KMS-11 (cell line): ENCODE results near the gene RHBDD1.
A peak's percentile ranks its signal among the peaks of the same experiment; 100 is the strongest.

Source experiments
- H2AFZ ChIP-seq: fragments of 200-600 bp; sonication (generic); 2 replicates; pipeline ENCODE4 v1.6.1; 2016; ENCODE audit warnings: antibody characterized with exemption, mixed run types, low read depth
- H3K27ac ChIP-seq: fragments of 200-600 bp; sonication (generic); 2 replicates; pipeline ENCODE4 v1.6.1; 2016; ENCODE audit warnings: mild to moderate bottlenecking, mixed run types
- H3K27me3 ChIP-seq: fragments of 200-600 bp; sonication (generic); 2 replicates; pipeline ENCODE4 v1.6.1; 2017; ENCODE audit warnings: mild to moderate bottlenecking, low read depth, mixed run types, moderate library complexity; ENCODE audit not compliant: insufficient read depth
- H3K36me3 ChIP-seq: fragments of 200-600 bp; sonication (generic); 2 replicates; pipeline ENCODE4 v1.6.1; 2017; ENCODE audit warnings: mild to moderate bottlenecking, mixed run types; ENCODE audit not compliant: insufficient read depth
- H3K4me1 ChIP-seq: fragments of 200-600 bp; sonication (generic); 2 replicates; pipeline ENCODE4 v1.6.1; 2016; ENCODE audit warnings: mild to moderate bottlenecking, low read depth, mixed run types; ENCODE audit not compliant: poor library complexity, severe bottlenecking
- H3K4me2 ChIP-seq: fragments of 200-600 bp; sonication (generic); 2 replicates; pipeline ENCODE4 v1.7.0; 2016; ENCODE audit warnings: mild to moderate bottlenecking, mixed run types
- H3K4me3 ChIP-seq: fragments of 200-600 bp; sonication (generic); IDR thresholded peaks from 2 replicates; pipeline ENCODE4 v1.6.1; 2017; ENCODE audit warnings: low read depth, low read length, mixed read lengths; ENCODE audit not compliant: insufficient read depth
- H3K79me2 ChIP-seq: fragments of 200-600 bp; sonication (generic); 2 replicates; pipeline ENCODE4 v1.6.1; 2016; ENCODE audit warnings: low read depth, mixed run types; ENCODE audit not compliant: insufficient read depth
- H3K9ac ChIP-seq: fragments of 200-600 bp; sonication (generic); 2 replicates; pipeline ENCODE4 v1.6.1; 2016; ENCODE audit warnings: mild to moderate bottlenecking, mixed run types
- H4K20me1 ChIP-seq: fragments of 200-600 bp; sonication (generic); 2 replicates; pipeline ENCODE4 v1.6.1; 2016; ENCODE audit warnings: mild to moderate bottlenecking, mixed run types; ENCODE audit not compliant: insufficient read depth
- TF ChIP-seq, protein P1 (sequence below): fragments of 200-600 bp; sonication (generic); conservative IDR thresholded peaks from 2 replicates; pipeline ENCODE4 v1.6.1; 2017; ENCODE audit warnings: low read depth, mild to moderate bottlenecking, antibody characterized with exemption, low read length, moderate library complexity, mixed read lengths

Gene RHBDD1

GRCh38 chr2:226835796-226836547, at the start of gene RHBDD1:
Gene RHBDD1, plus strand, starts transcription at chr2:226836054. Its CDS starts 28,640 bp downstream, at chr2:226864694.
- peaks cover 33% of the 10 kb centered on the region for H3K79me2 ChIP-seq
- TF ChIP-seq, protein P1, sequence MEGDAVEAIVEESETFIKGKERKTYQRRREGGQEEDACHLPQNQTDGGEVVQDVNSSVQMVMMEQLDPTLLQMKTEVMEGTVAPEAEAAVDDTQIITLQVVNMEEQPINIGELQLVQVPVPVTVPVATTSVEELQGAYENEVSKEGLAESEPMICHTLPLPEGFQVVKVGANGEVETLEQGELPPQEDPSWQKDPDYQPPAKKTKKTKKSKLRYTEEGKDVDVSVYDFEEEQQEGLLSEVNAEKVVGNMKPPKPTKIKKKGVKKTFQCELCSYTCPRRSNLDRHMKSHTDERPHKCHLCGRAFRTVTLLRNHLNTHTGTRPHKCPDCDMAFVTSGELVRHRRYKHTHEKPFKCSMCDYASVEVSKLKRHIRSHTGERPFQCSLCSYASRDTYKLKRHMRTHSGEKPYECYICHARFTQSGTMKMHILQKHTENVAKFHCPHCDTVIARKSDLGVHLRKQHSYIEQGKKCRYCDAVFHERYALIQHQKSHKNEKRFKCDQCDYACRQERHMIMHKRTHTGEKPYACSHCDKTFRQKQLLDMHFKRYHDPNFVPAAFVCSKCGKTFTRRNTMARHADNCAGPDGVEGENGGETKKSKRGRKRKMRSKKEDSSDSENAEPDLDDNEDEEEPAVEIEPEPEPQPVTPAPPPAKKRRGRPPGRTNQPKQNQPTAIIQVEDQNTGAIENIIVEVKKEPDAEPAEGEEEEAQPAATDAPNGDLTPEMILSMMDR, result no peak
- peak within 1 kb of the TSS; percentile 84 for H3K4me3 ChIP-seq
- peak within 1 kb of the TSS; percentile 87 for H3K4me2 ChIP-seq
- H3K4me1 ChIP-seq, result peaks cover 29% of the 10 kb centered on the region
- peak within 1 kb of the TSS; percentile 86 for H3K9ac ChIP-seq
- H3K27me3 ChIP-seq, result no peaks in the 10 kb centered on the region
- H3K36me3 ChIP-seq, result no peaks in the 10 kb centered on the region
- peak within 1 kb of the TSS; percentile 75 for H2AFZ ChIP-seq
- H4K20me1 ChIP-seq, result no peaks in the 10 kb centered on the region
- peak within 1 kb of the TSS; percentile 97 for H3K27ac ChIP-seq

GRCh38 chr2:226788064-226788463, 47.8 kb upstream of the RHBDD1 start:
- Histone ChIP-seq H2AFZ (no peak overlapping the region), H3K4me2 (no peak overlapping the region), H3K27me3 (no peaks in the 10 kb centered on the region), H3K4me3 (no peak overlapping the region), H3K36me3 (no peaks in the 10 kb centered on the region), H3K9ac (no peak overlapping the region), H3K4me1 (peaks cover 30% of the 10 kb centered on the region), H3K79me2 (peaks cover 7% of the 10 kb centered on the region; the same call in 1 of the 2 replicates), H3K27ac (no peak overlapping the region), H4K20me1 (no peaks in the 10 kb centered on the region)
- TF ChIP-seq, protein P1, result no peak

DNA sequence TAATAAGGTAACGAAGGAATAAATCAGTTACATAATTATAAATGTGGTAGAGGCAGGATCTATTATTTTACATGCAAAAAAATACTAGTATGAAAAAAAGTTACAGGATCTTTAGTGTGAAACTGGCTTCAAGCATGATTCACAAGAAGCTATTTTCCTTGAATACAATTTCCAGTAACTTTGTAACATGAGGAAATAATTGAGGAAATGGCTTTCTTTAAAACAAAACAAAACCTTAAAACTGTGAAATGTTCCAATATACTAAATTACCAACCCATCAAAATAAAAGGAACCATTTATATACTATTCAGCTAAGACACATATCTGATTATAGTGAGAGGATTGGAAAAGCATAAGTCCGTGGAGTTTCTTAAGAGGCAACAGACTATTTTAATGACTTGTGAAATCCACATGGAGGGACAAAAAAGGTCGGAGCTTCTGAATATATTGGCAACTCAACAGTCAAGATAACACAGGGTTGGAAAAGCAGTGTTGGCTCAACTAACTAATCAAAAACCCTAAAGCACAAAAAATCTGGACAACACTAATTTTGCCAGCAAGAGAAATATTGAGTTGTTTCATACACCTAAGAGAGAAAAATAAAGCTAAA, 46.9 kb upstream of the RHBDD1 start:
- TF ChIP-seq, protein P1, result no peak
- Histone ChIP-seq H3K4me1 (peaks cover 36% of the 10 kb centered on the region), H3K36me3 (no peaks in the 10 kb centered on the region), H3K9ac (no peak overlapping the region), H4K20me1 (no peaks in the 10 kb centered on the region), H3K79me2 (peaks cover 17% of the 10 kb centered on the region; the same call in 1 of the 2 replicates), H3K4me3 (no peak overlapping the region), H2AFZ (no peak overlapping the region), H3K4me2 (no peak overlapping the region), H3K27me3 (no peaks in the 10 kb centered on the region), H3K27ac (no peak overlapping the region)

DNA sequence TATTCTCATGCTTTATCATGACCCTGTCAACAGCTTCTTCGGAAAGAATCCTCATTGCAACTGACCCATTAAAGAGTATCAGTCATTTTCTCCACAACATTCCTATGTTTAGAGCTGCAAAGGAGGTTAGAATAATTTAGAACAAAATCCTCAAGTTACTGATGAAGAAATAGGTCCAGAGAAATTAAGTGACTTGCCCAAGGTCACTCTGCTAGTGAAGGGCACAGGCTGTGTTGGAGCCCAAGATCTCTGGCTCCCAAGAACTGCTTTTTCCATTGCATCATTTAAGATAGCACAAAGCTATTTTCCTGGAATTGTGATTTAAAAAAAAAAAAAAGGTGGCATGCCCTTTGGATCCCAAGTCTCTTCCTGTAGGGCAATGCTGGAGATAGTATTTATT, 45.8 kb upstream of the RHBDD1 start:
- no peak overlapping the region for H2AFZ ChIP-seq
- no peaks in the 10 kb centered on the region for H4K20me1 ChIP-seq
- no peak overlapping the region for H3K27ac ChIP-seq
- H3K4me2 ChIP-seq, result peak overlapping the region; percentile 86; the same call in 1 of the 2 replicates
- H3K9ac ChIP-seq, result no peak overlapping the region
- H3K27me3 ChIP-seq, result no peaks in the 10 kb centered on the region
- peaks cover 44% of the 10 kb centered on the region for H3K4me1 ChIP-seq
- TF ChIP-seq, protein P1, result no peak
- no peaks in the 10 kb centered on the region for H3K36me3 ChIP-seq
- peaks cover 26% of the 10 kb centered on the region; the same call in 1 of the 2 replicates for H3K79me2 ChIP-seq
- H3K4me3 ChIP-seq, result no peak overlapping the region
